Subcutaneous abdominal adipose tissue (tissue), 5 donors: ENCODE data around the gene HMOX2.
A peak's percentile ranks its signal among the peaks of the same experiment; 100 is the strongest.

Source experiments
- H3K27ac ChIP-seq: one replicate; pipeline ENCODE4 v1.7.0; 2013; ENCODE audit warnings: low read depth, mild to moderate bottlenecking, inconsistent platforms, low read length, moderate library complexity
- H3K27me3 ChIP-seq, 5 donors: one replicate each; pipeline ENCODE4 v1.7.0; 2013; ENCODE audit warnings: low read length in 5 of 5, inconsistent platforms in 1 of 5; ENCODE audit not compliant: control insufficient read depth in 5 of 5, insufficient read depth in 4 of 5
- H3K36me3 ChIP-seq, 5 donors: one replicate each; pipeline ENCODE4 v1.7.0; 2013; ENCODE audit warnings: low read length in 5 of 5; ENCODE audit not compliant: control insufficient read depth in 5 of 5, insufficient read depth in 5 of 5
- H3K4me1 ChIP-seq, 5 donors: one replicate each; pipeline ENCODE4 v1.7.0; 2013; ENCODE audit warnings: low read length in 5 of 5, mild to moderate bottlenecking in 3 of 5, moderate library complexity in 1 of 5; ENCODE audit not compliant: control insufficient read depth in 5 of 5, insufficient read depth in 5 of 5
- H3K4me3 ChIP-seq, 5 donors: one replicate each; pipeline ENCODE4 v1.7.0; 2013; ENCODE audit warnings: low read length in 5 of 5, low read depth in 1 of 5
- H3K9ac ChIP-seq, 5 donors: one replicate each; pipeline ENCODE4 v1.7.0; 2013; ENCODE audit warnings: low read length in 5 of 5, mild to moderate bottlenecking in 4 of 5, moderate library complexity in 3 of 5
- H3K9me3 ChIP-seq, 5 donors: one replicate each; pipeline ENCODE4 v1.7.0; 2013; ENCODE audit warnings: low read length in 5 of 5; ENCODE audit not compliant: control insufficient read depth in 5 of 5
- donor health status: healthy.
- donor health status: healthy.
- donor health status: healthy.
- donor health status: healthy.
- donor health status: healthy.

Gene HMOX2

GRCh38 chr16:4531811-4532210 is 55.6 kb downstream of the HMOX2 start:
- H3K9ac ChIP-seq: no peak overlapping the region
- no peaks in the 10 kb centered on the region for H3K27me3 ChIP-seq
- no peak overlapping the region for H3K27ac ChIP-seq

GRCh38 chr16:4532238-4532637 is 56.0 kb downstream of the HMOX2 start:
- Histone ChIP-seq H3K27me3 (no peaks in the 10 kb centered on the region), H3K9me3 (no peaks in the 10 kb centered on the region), H3K36me3 (peaks cover 0 to 13% (median 4%) of the 10 kb centered on the region in 5 donors), H3K27ac (no peak overlapping the region), H3K4me3 (no peak overlapping the region), H3K9ac (no peak overlapping the region), H3K4me1 (peaks cover 0 to 25% (median 5%) of the 10 kb centered on the region in 5 donors)

More at GRCh38 chr16:4531811-4532210, 55.6 kb downstream of the HMOX2 start:
- Histone ChIP-seq H3K9me3 (no peaks in the 10 kb centered on the region), H3K36me3 (peaks cover 0 to 13% (median 4%) of the 10 kb centered on the region in 5 donors), H3K4me1 (peaks cover 0 to 21% (median under 1%) of the 10 kb centered on the region in 5 donors), H3K4me3 (no peak overlapping the region)

DNA sequence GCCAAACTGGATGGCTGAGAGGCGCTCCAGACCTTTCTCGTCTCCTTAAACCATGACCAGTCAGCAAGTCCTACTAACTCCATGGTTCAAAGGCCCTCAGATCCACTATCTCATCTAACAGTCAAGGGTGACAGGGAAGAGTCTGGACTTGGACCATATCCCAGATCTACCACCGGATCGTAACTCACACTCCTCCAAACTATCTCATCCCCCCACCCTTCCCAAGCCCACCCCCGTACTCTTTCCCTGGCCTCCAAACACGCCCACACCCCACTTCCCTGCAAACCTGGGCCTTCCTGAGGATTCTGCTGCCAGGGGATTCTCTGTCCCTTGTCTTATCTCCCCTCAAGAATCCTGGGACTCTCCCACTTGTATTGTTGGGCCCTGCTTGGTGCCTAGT is 57.3 kb downstream of the HMOX2 start:
- Histone ChIP-seq H3K4me1 (peaks cover 0 to 30% (median 13%) of the 10 kb centered on the region in 5 donors), H3K9me3 (no peaks in the 10 kb centered on the region), H3K27me3 (no peaks in the 10 kb centered on the region), H3K36me3 (peaks cover 0 to 13% (median 4%) of the 10 kb centered on the region in 5 donors), H3K27ac (no peak overlapping the region), H3K9ac (no peak overlapping the region), H3K4me3 (no peak overlapping the region)

DNA sequence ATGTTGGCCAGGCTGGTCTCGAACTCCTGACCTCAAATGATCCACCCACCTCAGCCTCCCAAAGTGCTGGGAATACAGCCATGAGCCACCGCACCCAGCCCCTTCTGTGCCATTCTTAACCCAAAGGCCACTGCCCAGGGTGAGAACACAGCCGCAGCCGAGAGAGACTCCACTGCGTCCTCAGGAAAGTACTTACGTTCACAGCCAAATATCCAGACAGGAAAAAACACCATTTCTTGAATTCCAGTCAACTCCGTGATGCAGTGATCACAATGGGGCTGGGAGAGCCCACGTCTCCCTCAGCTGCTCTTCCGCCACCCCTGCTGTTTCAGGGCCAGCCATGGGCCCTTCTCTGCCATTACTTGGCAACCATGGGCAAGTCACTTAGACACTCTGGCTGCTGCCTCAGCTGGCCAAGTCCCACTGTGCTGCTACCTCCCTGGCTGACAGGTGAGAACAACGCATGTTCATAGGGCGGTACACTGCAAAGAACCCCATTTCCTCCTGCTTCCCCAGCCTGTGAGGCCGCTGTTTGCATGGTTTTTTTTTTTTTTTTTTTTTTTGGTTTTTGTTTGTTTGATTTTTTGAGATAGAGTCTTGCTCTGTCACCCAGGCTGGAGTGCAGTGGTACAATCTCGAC is 58.1 kb downstream of the HMOX2 start:
- H3K27ac ChIP-seq: no peak overlapping the region
- H3K4me3 ChIP-seq: no peak overlapping the region
- peaks cover 0 to 13% (median 4%) of the 10 kb centered on the region in 5 donors for H3K36me3 ChIP-seq
- no peaks in the 10 kb centered on the region for H3K27me3 ChIP-seq
- peaks cover 0 to 3% (median 0%) of the 10 kb centered on the region in 5 donors for H3K9me3 ChIP-seq
- H3K4me1 ChIP-seq: peaks cover 0 to 30% (median 13%) of the 10 kb centered on the region in 5 donors
- H3K9ac ChIP-seq: peak overlapping the region in 1 of 5 donors; percentile 23

DNA sequence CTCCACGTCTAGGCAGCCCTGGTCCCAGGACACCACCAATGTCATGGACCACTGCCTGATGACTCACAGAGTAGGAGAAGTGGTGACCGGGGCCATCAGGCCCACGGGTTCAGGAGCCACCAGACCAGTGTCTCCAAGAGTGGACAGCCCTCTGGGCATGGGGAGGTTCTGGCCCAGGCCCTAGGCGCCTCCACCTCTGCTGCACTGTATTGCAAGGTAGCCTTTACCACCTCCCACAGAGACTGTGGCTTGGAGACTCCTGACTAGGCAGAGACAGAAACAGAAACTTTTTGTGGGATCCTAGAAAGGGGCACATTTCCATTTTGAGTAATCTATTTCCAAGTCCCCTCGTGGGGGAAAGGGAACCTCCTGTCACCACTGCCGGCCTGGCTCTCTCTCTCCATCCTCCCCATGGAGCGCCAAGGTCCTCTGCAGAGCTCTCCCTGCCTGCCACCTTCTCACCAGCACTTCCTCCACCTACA is 59.5 kb downstream of the HMOX2 start:
- no peaks in the 10 kb centered on the region for H3K27me3 ChIP-seq
- H3K9ac ChIP-seq: no peak overlapping the region
- no peak overlapping the region for H3K27ac ChIP-seq
- H3K4me3 ChIP-seq: no peak overlapping the region
- H3K36me3 ChIP-seq: peaks cover 0 to 13% (median 4%) of the 10 kb centered on the region in 5 donors
- H3K4me1 ChIP-seq: peaks cover 0 to 30% (median 13%) of the 10 kb centered on the region in 5 donors
- peaks cover 0 to 13% (median 6%) of the 10 kb centered on the region in 5 donors for H3K9me3 ChIP-seq

DNA sequence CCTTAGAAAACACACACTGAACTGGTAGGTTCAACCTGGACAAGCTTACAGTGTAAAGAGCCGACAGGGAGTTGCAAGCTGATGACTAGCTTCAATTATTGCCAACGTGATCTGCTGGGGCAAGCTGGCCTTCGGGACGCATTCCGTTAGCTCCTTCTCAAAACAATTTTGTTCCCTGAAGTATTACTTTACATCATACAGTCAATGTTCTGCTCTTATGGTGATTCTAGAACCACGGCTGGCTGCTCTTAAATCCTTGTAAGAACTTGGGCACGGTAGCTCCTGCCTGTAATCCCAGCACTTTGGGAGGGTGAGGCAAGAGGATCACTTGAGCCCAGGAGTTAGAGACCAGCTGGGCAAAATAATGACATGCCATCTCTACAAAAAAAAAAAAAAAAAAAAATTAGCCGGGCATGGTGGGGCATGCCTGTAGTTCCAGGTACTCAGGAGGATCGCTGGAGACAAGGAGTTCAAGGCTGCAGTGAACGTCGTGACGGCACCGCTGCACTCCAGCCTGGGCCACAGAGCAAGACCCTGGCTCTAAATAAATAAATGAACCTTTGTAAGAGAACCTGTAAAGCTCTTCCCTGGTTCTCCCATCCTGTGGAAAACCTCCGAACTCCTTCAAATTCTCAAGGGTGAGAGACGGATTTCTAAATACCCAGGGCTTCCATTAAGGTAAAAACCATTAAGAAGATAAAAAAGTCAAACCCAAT is 60.4 kb downstream of the HMOX2 start:
- no peak overlapping the region for H3K27ac ChIP-seq
- H3K4me3 ChIP-seq: no peak overlapping the region
- H3K27me3 ChIP-seq: no peaks in the 10 kb centered on the region
- H3K4me1 ChIP-seq: peaks cover 0 to 30% (median 13%) of the 10 kb centered on the region in 5 donors
- peak overlapping the region in 1 of 5 donors; percentile 77 for H3K9ac ChIP-seq
- H3K9me3 ChIP-seq: peaks cover 0 to 13% (median 6%) of the 10 kb centered on the region in 5 donors
- peaks cover 0 to 10% (median 4%) of the 10 kb centered on the region in 5 donors for H3K36me3 ChIP-seq

- Histone ChIP-seq H3K27me3 (no peaks in the 10 kb centered on the region), H3K4me3 (peak overlapping the region; percentile 59 to 80 (median 68)), H3K9me3 (peaks cover 0 to 13% (median 6%) of the 10 kb centered on the region in 5 donors), H3K27ac (peak overlapping the region; percentile 54), H3K36me3 (peaks cover 0 to under 1% (median 0%) of the 10 kb centered on the region in 5 donors), H3K9ac (peak overlapping the region; percentile 48 to 77 (median 71)), H3K4me1 (peaks cover 0 to 30% (median 13%) of the 10 kb centered on the region in 5 donors)
Measured at GRCh38 chr16:4537376-4538343, 61.5 kb downstream of the HMOX2 start.

- Histone ChIP-seq H3K9ac (peak within 1 kb of the TSS; percentile 48 to 80 (median 71)), H3K4me3 (peak within 1 kb of the TSS; percentile 59 to 80 (median 68)), H3K36me3 (no peaks in the 10 kb centered on the region), H3K27me3 (no peaks in the 10 kb centered on the region), H3K27ac (peak within 1 kb of the TSS; percentile 54), H3K4me1 (peaks cover 0 to 23% (median 13%) of the 10 kb centered on the region in 5 donors), H3K9me3 (peaks cover 0 to 13% (median 6%) of the 10 kb centered on the region in 5 donors)
Measured at GRCh38 chr16:4538350-4539235, 62.4 kb downstream of the HMOX2 start, which contains the start of gene CDIP1. Gene CDIP1, minus strand, starts transcription at chr16:4538773. Its CDS starts 24,643 bp downstream, at chr16:4514130.
